Heart right ventricle (tissue), 16 donors: Measurements from ENCODE around the gene PPM1L. TPM values are rescaled to one million over a fixed set of nuclear protein-coding genes. Genes with fewer than 3 reads are reported as not detected.

Source experiments
- ATAC-seq, 8 donors: fragments of 200-7000 bp; cut with Tn5 transposase; one replicate each; pipeline ENCODE4 v1.9.1; 2020; ENCODE audit warnings: mild to moderate bottlenecking in 8 of 8, moderate library complexity in 8 of 8, moderate number of reproducible peaks in 1 of 8
- DNase-seq, 2 donors: peaks; one replicate each; pipeline ENCODE4 v3.0.0-alpha.2; 2020
- H3K27ac ChIP-seq, 10 donors: fragments of 200-600 bp; sonication (generic) in 2 of 10; one replicate each; pipeline versions ENCODE4 v1.5.0 to v1.8.0; 2020 to 2022; ENCODE audit warnings: mild to moderate bottlenecking in 3 of 10
- H3K27me3 ChIP-seq, 7 donors: fragments of 200-600 bp; one replicate each; pipeline ENCODE4 v1.8.0; 2021 to 2022; ENCODE audit warnings: mild to moderate bottlenecking in 2 of 7
- H3K36me3 ChIP-seq, 9 donors: fragments of 200-600 bp; sonication (generic) in 1 of 9; one replicate each; pipeline versions ENCODE4 v1.5.0 to v1.8.0; 2020 to 2022; ENCODE audit warnings: mild to moderate bottlenecking in 2 of 9
- H3K4me1 ChIP-seq, 9 donors: fragments of 200-600 bp; sonication (generic) in 1 of 9; one replicate each; pipeline versions ENCODE4 v1.5.0 to v1.8.0; 2020 to 2022; ENCODE audit warnings: mild to moderate bottlenecking in 4 of 9
- H3K4me3 ChIP-seq, 10 donors: fragments of 200-600 bp; sonication (generic) in 2 of 10; one replicate each; pipeline versions ENCODE4 v1.5.0 to v1.8.0; 2020 to 2022; ENCODE audit warnings: mild to moderate bottlenecking in 7 of 10, moderate library complexity in 2 of 10
- H3K9me3 ChIP-seq, 11 donors: fragments of 200-600 bp in 10 of 11; sonication (generic) in 2 of 11; one replicate each; pipeline versions ENCODE4 v1.5.0 to v1.8.0; 2013 to 2022; ENCODE audit warnings: mild to moderate bottlenecking in 2 of 11, control low read depth in 1 of 11, moderate library complexity in 1 of 11
- WGBS, 2 donors: extraction: QIAGEN DNeasy Blood & Tissue Kit; methylation state at CpG; one replicate each; pipeline ENCODE4 v1.1.7; 2013; ENCODE audit warnings: inconsistent platforms in 1 of 2; 5-methylcytosine and 5-hydroxymethylcytosine counted together
- intact Hi-C, 10 donors: fragments of 100-400 bp; cut with DNase I; formaldehyde crosslinking; loops; one replicate each; pipeline versions ENCODE4 v1.11.1 to v1.14.2; 2022
- polyA plus RNA-seq, 2 donors: library from polyadenylated mRNA; stranded (reverse); fragments of 200-250 nt; gene quantifications; one replicate each; pipeline ENCODE4 v1.2.3, GENCODE V29; 2013
- total RNA-seq, 10 donors: library from RNA; stranded (reverse); fragmentation: NEBNext Ultra II Directional in 3 of 10; extraction: Animal tissue kit (Norgen Biotek cat#: 25700) in 3 of 10; gene quantifications; one replicate each; pipeline versions ENCODE4 v1.2.1 to v1.2.4, GENCODE V29; 2021 to 2023
- TF ChIP-seq, protein P1 (sequence below), 9 donors: fragments of 200-600 bp; sonication (generic) in 2 of 9; IDR thresholded peaks; one replicate each; pipeline versions ENCODE4 v1.5.0 to v1.8.0; 2021 to 2022; ENCODE audit warnings: antibody characterized with exemption in 9 of 9, mild to moderate bottlenecking in 5 of 9, moderate library complexity in 1 of 9
- donor health status: Arrhythmogenic right ventricular cardiomyopathy.
- donor health status: ischemic (EF 13 %, LVEDD 7.1; RV severe dilation, severe dysfunction).
- donor health status: healthy with polysubstance abuse.
- donor health status: DM: no; HTN: yes; CAD: no.
- donor health status: DM: no; HTN: no; CAD: no.
- donor health status: ischemic (EF 25% LVEDD 6.9; RV normal size, moderate dysfunction).
- donor health status: ischemic (EF 25% LVEDD 5.7; RV mildly dilated, moderate dysfunction).
- donor health status: healthy.
- donor health status: DM: yes; HTN: yes; CAD: no.
- donor health status: Ischemic cardiomyopathy.
- donor health status: ischemic (EF 35%, LVEDD 5.7; RV mildly dilated, moderate dysfunction).
- donor health status: nonischemic (EF 11% LVEDD 7.7; RV severe dilation, severe dysfunction).
- donor health status: DM: yes; HTN: yes; CAD: no.
- donor health status: PGD.
- donor health status: ischemic (EF 29% LVEDD 5.4; RV normal size, mild dysfunction).
- donor health status: nonischemic (EF 23%, LVEDD 6.1; RV moderate dilation, normal function).

PPM1L gene
- total and polyA plus RNA-seq, 12 donors, result 4.4 to 55.5 (median 37.7) TPM

DNA sequence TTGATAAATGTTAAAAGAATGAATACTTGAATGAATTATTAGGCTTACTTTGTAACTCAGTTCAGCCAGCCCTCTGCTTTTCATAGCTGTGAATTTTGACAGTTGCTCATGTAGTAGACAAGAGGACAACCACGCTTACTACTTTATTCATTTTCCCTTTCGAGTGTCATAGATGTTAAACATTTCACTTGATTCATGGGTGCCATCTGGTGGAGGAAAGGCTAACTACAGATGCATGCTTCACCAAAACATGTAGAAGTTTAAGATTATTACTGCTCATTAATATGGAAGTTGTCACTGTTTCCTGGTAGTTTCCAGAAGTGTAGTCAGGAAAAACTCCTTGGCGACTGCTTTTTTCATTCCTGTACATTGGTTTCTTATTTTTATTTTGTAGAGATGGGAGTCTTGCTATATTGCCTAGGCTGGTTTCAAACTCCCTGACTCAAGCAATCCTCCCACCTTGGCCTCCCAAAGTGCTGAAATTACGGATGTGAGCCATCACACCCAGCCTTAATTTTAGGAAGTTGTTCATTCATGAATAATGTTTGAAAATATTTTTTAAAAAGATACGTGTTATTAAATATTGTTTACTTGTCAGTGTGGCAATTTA, 186.0 kb downstream of the PPM1L start:
- Histone ChIP-seq H3K4me1 (peaks cover 0 to 7% (median 0%) of the 10 kb centered on the region in 9 donors), H3K27ac (no peak overlapping the region), H3K4me3 (no peak overlapping the region), H3K9me3 (no peaks in the 10 kb centered on the region), H3K36me3 (no peaks in the 10 kb centered on the region), H3K27me3 (no peaks in the 10 kb centered on the region)
- DNase-seq, result peak in 1 of 2 donors; percentile 79
- WGBS, 2 donors, result 34 to 36% methylated on average over 5 of the region's 5 CpGs
- peak in 7 of 8 donors; percentile 63 to 84 (median 77) for ATAC-seq
- intact Hi-C loops, result loop anchor here (1.0 to 10.0 kb wide), 8 partner anchors 185 to 483 kb away; partner anchors contain the start of gene PPM1L (in 3 of the 10)
- TF ChIP-seq, protein P1, sequence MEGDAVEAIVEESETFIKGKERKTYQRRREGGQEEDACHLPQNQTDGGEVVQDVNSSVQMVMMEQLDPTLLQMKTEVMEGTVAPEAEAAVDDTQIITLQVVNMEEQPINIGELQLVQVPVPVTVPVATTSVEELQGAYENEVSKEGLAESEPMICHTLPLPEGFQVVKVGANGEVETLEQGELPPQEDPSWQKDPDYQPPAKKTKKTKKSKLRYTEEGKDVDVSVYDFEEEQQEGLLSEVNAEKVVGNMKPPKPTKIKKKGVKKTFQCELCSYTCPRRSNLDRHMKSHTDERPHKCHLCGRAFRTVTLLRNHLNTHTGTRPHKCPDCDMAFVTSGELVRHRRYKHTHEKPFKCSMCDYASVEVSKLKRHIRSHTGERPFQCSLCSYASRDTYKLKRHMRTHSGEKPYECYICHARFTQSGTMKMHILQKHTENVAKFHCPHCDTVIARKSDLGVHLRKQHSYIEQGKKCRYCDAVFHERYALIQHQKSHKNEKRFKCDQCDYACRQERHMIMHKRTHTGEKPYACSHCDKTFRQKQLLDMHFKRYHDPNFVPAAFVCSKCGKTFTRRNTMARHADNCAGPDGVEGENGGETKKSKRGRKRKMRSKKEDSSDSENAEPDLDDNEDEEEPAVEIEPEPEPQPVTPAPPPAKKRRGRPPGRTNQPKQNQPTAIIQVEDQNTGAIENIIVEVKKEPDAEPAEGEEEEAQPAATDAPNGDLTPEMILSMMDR (IDR thresholded peaks at IDR 0.05), result peak; percentile 73 to 94 (median 89)

DNA sequence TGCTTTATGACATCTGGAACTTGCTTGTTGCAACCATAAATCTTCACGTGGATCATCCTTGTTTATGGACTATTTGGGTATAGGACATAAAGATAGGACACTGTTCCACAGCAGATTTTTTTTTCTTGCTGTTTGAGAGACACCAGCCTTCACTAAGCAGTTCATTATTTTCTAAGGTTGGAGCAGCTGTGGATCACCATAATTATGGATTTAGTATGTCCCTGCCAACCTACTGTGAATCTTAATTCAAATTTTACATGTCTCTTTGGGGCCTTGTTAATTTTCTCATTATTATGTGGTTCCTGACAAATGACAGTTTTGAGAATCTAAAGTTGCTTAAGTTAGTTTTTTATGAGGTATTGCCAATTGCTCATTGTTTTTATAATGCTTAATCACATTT, 188.0 kb downstream of the PPM1L start:
- no peak overlapping the region for H3K4me3 ChIP-seq
- H3K4me1 ChIP-seq, result peaks cover 0 to 14% (median 3%) of the 10 kb centered on the region in 9 donors
- no peak for ATAC-seq
- no peaks in the 10 kb centered on the region for H3K27me3 ChIP-seq
- intact Hi-C loops, result loop anchor here (2.0 to 10.0 kb wide), 7 partner anchors 187 to 481 kb away; partner anchors contain the start of gene PPM1L (in 3 of the 10)
- DNase-seq, result no peak
- WGBS, 2 donors, result 86 to 89% methylated on average over 1 of the region's 1 CpG
- TF ChIP-seq, protein P1 (IDR thresholded peaks at IDR 0.05), result no peak
- no peaks in the 10 kb centered on the region for H3K36me3 ChIP-seq
- no peaks in the 10 kb centered on the region for H3K9me3 ChIP-seq
- no peak overlapping the region for H3K27ac ChIP-seq

DNA sequence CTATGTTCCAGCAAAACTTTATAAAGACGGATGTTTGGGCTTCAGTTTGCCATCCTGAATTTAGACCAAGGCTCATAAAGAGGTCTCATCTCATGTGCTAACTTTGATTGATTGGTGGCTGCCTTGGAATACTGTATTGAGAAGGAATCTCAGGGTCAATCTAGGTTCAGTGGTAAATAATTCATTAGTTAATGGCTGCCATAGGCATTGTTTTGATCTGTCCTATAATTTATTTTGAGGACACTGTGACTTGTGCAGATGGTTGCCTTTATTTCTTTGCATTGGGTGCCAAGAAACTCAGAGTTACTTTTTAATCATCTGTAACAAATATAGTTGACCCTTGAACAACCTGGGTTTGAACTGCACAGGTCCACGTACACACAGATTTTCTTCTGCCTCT, 189.3 kb downstream of the PPM1L start:
- WGBS, 2 donors, result 87 to 92% methylated on average over 2 of the region's 2 CpGs
- TF ChIP-seq, protein P1 (IDR thresholded peaks at IDR 0.05), result no peak

DNA sequence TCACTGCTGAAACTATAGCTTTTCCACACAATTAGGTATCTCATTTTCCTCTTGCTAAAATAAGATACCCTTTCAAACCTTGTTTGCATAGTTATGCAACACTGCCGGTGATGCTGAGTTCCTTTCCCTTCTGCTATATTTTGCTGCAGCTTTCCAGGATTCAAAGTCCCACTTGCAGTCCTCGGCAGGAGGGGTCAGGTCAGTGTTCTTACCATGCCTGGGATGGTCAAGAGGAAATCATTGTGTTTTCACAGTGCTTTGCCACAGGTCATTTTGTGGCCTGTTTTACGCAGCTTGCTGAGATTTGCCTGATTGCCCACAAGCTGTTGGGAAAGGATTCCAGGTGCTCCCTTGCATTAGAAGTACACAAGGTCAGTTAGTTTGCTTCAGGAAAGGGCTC, 192.2 kb downstream of the PPM1L start:
- Histone ChIP-seq H3K36me3 (no peaks in the 10 kb centered on the region), H3K27ac (peak overlapping the region in 1 of 10 donors; percentile 13), H3K9me3 (peaks cover 0 to 4% (median 0%) of the 10 kb centered on the region in 11 donors), H3K27me3 (no peaks in the 10 kb centered on the region), H3K4me3 (no peak overlapping the region), H3K4me1 (peaks cover 0 to 36% (median 16%) of the 10 kb centered on the region in 9 donors)
- peak in 1 of 8 donors; percentile 27 for ATAC-seq
- intact Hi-C loops, result loop anchor here in 3 of 10 donors (5.0 to 10.0 kb wide), 3 partner anchors 191 to 477 kb away; partner anchors contain the start of gene PPM1L (in 1 of the 3)
- TF ChIP-seq, protein P1 (IDR thresholded peaks at IDR 0.05), result no peak
- DNase-seq, result no peak
- WGBS, 2 donors, result 52 to 69% methylated on average over 3 of the region's 3 CpGs

More for the DNA sequence above, 189.3 kb downstream of the PPM1L start:
- Histone ChIP-seq H3K9me3 (peaks cover 0 to under 1% (median 0%) of the 10 kb centered on the region in 11 donors), H3K4me3 (no peak overlapping the region), H3K27ac (no peak overlapping the region), H3K4me1 (peaks cover 0 to 14% (median 4%) of the 10 kb centered on the region in 9 donors), H3K27me3 (no peaks in the 10 kb centered on the region), H3K36me3 (no peaks in the 10 kb centered on the region)
- intact Hi-C loops, result loop anchor here in 3 of 10 donors (5.0 to 10.0 kb wide), 3 partner anchors 188 to 479 kb away; partner anchors contain the start of gene PPM1L (in 1 of the 3)
- DNase-seq (no peak), ATAC-seq (no peak)
